ENCODE data around the gene SLC25A34.
"Not testable (repeated sequence)": the region's sequence is repeated elsewhere in the genome, so short reads cannot be mapped to it uniquely, and the experiment has no call there.

SLC25A34 gene

GRCh38 chr1:15736038-15736891 lies at the start of gene SLC25A34:
SLC25A34 (plus strand) TSS chr1:15736258; CDS start chr1:15736486, 228 bp downstream.
- DNase-seq (ENCODE audit: low spot score) = no peak

- no peak for DNase-seq (ENCODE audit: low spot score)
Observed at GRCh38 chr1:15687446-15687845, 48.6 kb upstream of the SLC25A34 start.

GRCh38 chr1:15690317-15690716 lies 45.7 kb upstream of the SLC25A34 start:
- DNase-seq (ENCODE audit: low spot score) = no peak

- DNase-seq (ENCODE audit: low spot score) = no peak
Observed at GRCh38 chr1:15691434-15692032, 44.5 kb upstream of the SLC25A34 start.

- DNase-seq (ENCODE audit: low spot score) = no peak
Observed at GRCh38 chr1:15692121-15692682, 43.9 kb upstream of the SLC25A34 start.

- DNase-seq (ENCODE audit: low spot score) = no peak
Observed at GRCh38 chr1:15693371-15693770, 42.7 kb upstream of the SLC25A34 start.

- DNase-seq (ENCODE audit: low spot score) = peak; percentile 57
Observed at GRCh38 chr1:15696956-15697521, 39.0 kb upstream of the SLC25A34 start.

GRCh38 chr1:15698201-15698600 lies 37.9 kb upstream of the SLC25A34 start:
- no peak for DNase-seq (ENCODE audit: low spot score)

GRCh38 chr1:15699321-15699720 lies 36.7 kb upstream of the SLC25A34 start:
- not testable (repeated sequence) for DNase-seq (ENCODE audit: low spot score)

- DNase-seq (ENCODE audit: low spot score) = no peak
Observed at GRCh38 chr1:15700508-15700907, 35.5 kb upstream of the SLC25A34 start.

- DNase-seq (ENCODE audit: low spot score) = no peak
Observed at GRCh38 chr1:15701784-15702183, 34.3 kb upstream of the SLC25A34 start.

GRCh38 chr1:15702722-15703550 lies 33.1 kb upstream of the SLC25A34 start:
- DNase-seq (ENCODE audit: low spot score) = no peak

- peak; percentile 85 for DNase-seq (ENCODE audit: low spot score)
Observed at GRCh38 chr1:15703562-15703961, 32.5 kb upstream of the SLC25A34 start.

- no peak for DNase-seq (ENCODE audit: low spot score)
Observed at GRCh38 chr1:15704526-15705183, 31.4 kb upstream of the SLC25A34 start.

GRCh38 chr1:15705184-15705566 lies 30.9 kb upstream of the SLC25A34 start:
- DNase-seq (ENCODE audit: low spot score) = no peak

GRCh38 chr1:15706751-15707150 lies 29.3 kb upstream of the SLC25A34 start:
- DNase-seq (ENCODE audit: low spot score) = no peak

- DNase-seq (ENCODE audit: low spot score) = no peak
Observed at GRCh38 chr1:15707239-15707925, 28.7 kb upstream of the SLC25A34 start.

GRCh38 chr1:15708486-15709137 lies 27.4 kb upstream of the SLC25A34 start:
- no peak for DNase-seq (ENCODE audit: low spot score)

- DNase-seq (ENCODE audit: low spot score) = no peak
Observed at GRCh38 chr1:15709226-15709625, 26.8 kb upstream of the SLC25A34 start.

- DNase-seq (ENCODE audit: low spot score) = no peak
Observed at GRCh38 chr1:15712168-15712567, 23.9 kb upstream of the SLC25A34 start.

Measured in putamen (tissue), 1 donor.